MG63 (cell line): ENCODE data around the gene SNX25. TPM values are rescaled to one million over a fixed set of nuclear protein-coding genes. Genes with fewer than 3 reads are reported as not detected.
"Not testable (repeated sequence)": the region's sequence is repeated elsewhere in the genome, so short reads cannot be mapped to it uniquely, and the experiment has no call there.

ENCODE experiments used
- DNase-seq: peaks from one replicate; pipeline ENCODE4 v3.0.0-alpha.2; 2020
- H3K27me3 ChIP-seq: fragments of 250-450 bp; sonication (Bioruptor Pico); 2 replicates; pipeline ENCODE4 v1.5.1; 2020; ENCODE audit warnings: mild to moderate bottlenecking, moderate library complexity
- H3K36me3 ChIP-seq: fragments of 250-450 bp; sonication (Bioruptor Pico); 2 replicates; pipeline ENCODE4 v1.5.1; 2020; ENCODE audit warnings: mild to moderate bottlenecking, moderate library complexity
- H3K4me3 ChIP-seq: fragments of 250-450 bp; sonication (Bioruptor Pico); 2 replicates; pipeline ENCODE4 v1.5.1; 2020; ENCODE audit warnings: mild to moderate bottlenecking, moderate library complexity
- H3K9me3 ChIP-seq: fragments of 250-450 bp; sonication (Bioruptor Pico); 2 replicates; pipeline ENCODE4 v1.5.1; 2020; ENCODE audit warnings: mild to moderate bottlenecking, moderate library complexity
- total RNA-seq: library from RNA; depleted of rRNA; stranded (reverse); fragments of >200 nt; shearing (Covaris generic); gene quantifications from 2 replicates; pipeline ENCODE4 v1.2.3, GENCODE V29; 2014; ENCODE audit warnings: low replicate concordance

Gene SNX25
- total RNA-seq, 1 experiment from 2014 or later, result 8.2 TPM

GRCh38 chr4:185329879-185330510 is 120.6 kb downstream of the SNX25 start:
- not testable (repeated sequence) for H3K4me3 ChIP-seq, H3K36me3 ChIP-seq, H3K9me3 ChIP-seq, DNase-seq, H3K27me3 ChIP-seq

DNA sequence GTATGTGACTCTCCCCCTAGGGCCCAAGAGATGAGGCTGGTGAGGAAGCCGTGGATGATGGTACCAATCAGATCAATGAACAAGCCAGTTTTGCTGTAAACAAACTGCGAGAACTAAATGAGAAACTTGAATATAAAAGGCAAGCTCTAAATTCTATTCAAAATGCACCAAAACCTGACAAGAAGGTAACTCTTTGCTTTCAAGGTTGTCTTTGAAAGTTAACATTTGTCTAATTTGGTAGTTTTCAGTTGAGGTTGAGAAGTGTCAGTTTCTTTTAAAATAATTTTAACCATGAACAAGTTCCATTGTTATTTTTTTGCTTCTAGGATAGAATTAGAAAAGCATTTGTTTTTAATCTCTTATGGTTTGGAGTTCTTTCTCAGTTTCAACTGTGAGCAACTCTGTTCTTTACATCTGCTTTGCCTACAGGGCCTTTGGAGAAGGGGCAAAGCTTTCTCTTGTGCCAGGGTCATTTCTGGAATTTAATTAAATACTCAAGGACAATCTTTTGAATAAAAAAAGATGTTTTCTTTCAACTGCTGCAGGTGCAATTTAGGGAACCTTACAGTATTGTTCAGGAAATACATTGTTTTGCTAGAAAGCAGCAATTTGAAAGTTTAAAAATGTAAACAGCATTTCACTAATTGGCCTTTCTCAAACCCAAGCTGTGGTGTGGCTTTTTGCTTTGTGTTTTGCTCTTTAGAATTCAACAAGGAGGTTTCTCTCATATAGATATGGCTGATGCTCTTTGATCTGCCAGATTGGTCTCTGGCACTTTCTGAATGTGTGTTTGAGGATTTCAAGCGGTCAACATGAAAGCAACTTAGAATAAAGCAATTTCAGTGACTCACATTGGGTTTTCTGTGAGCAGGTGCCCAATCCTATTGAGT is 123.4 kb downstream of the SNX25 start:
- H3K9me3 ChIP-seq, result no peaks in the 10 kb centered on the region
- no peaks in the 10 kb centered on the region for H3K36me3 ChIP-seq
- H3K4me3 ChIP-seq, result no peak overlapping the region
- no peaks in the 10 kb centered on the region for H3K27me3 ChIP-seq
- no peak for DNase-seq

DNA sequence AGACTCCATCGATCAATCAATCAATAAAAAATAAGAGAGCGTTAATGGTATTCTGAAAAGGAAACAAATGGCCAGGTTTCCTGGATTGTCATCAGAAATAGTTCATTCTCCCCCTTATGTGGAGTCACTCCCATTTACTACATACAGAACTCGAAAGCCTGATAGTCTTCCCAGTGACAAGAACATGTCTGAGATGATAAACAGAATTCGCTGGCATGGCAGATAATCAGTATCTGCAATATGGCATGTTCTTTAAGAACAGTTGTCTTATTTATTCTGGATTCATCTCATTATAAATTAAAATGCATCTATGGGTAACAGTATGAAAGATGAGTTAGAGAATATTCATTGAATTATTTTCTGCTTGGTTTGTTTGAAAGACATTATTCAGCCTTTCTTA is 124.9 kb downstream of the SNX25 start:
- H3K27me3 ChIP-seq, result no peaks in the 10 kb centered on the region
- H3K9me3 ChIP-seq, result peaks cover 3% of the 10 kb centered on the region; the same call in 1 of the 2 replicates
- DNase-seq, result no peak
- H3K36me3 ChIP-seq, result no peaks in the 10 kb centered on the region
- no peak overlapping the region for H3K4me3 ChIP-seq

GRCh38 chr4:185335579-185335978 is 126.2 kb downstream of the SNX25 start:
- no peak for DNase-seq
- no peaks in the 10 kb centered on the region for H3K27me3 ChIP-seq
- H3K36me3 ChIP-seq, result no peaks in the 10 kb centered on the region
- peaks cover 3% of the 10 kb centered on the region; the same call in 1 of the 2 replicates for H3K9me3 ChIP-seq
- H3K4me3 ChIP-seq, result no peak overlapping the region

DNA sequence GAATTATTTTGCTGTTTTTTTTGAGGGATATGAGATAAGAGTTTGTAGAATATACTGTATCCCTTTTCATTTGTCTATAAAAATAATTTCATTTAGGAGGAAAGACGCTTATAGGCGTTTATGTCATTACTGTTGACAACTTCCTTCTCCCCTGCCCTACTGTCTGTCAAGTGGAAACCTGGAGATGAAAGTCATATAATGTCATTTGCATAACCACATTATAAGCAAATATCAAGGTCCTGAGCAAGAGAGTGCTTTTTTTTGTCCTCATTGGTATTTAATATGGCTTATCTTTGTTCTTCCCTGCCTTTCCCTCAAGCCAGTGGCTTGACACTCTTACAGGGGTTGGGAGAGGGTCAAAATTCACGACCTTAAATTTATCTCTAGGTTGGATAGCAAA is 130.5 kb downstream of the SNX25 start:
- H3K4me3 ChIP-seq, result no peak overlapping the region
- H3K27me3 ChIP-seq, result no peaks in the 10 kb centered on the region
- no peak for DNase-seq
- no peaks in the 10 kb centered on the region for H3K36me3 ChIP-seq
- H3K9me3 ChIP-seq, result peaks cover 3% of the 10 kb centered on the region; the same call in 1 of the 2 replicates

- no peaks in the 10 kb centered on the region for H3K27me3 ChIP-seq
- no peak overlapping the region for H3K4me3 ChIP-seq
- peaks cover 3% of the 10 kb centered on the region; the same call in 1 of the 2 replicates for H3K9me3 ChIP-seq
- no peaks in the 10 kb centered on the region for H3K36me3 ChIP-seq
- DNase-seq, result no peak
Measured at GRCh38 chr4:185341377-185341776, 132.0 kb downstream of the SNX25 start.

- H3K36me3 ChIP-seq, result no peaks in the 10 kb centered on the region
- no peak for DNase-seq
- no peaks in the 10 kb centered on the region for H3K27me3 ChIP-seq
- H3K4me3 ChIP-seq, result no peak overlapping the region
- H3K9me3 ChIP-seq, result peaks cover 3% of the 10 kb centered on the region; the same call in 1 of the 2 replicates
Measured at GRCh38 chr4:185341841-185342240, 132.4 kb downstream of the SNX25 start.

GRCh38 chr4:185343726-185344581 is 134.6 kb downstream of the SNX25 start:
- Histone ChIP-seq H3K27me3 (no peaks in the 10 kb centered on the region), H3K4me3 (no peak overlapping the region), H3K9me3 (no peaks in the 10 kb centered on the region), H3K36me3 (no peaks in the 10 kb centered on the region)
- peak; percentile 10 for DNase-seq

GRCh38 chr4:185344743-185345538 is 135.5 kb downstream of the SNX25 start:
- no peaks in the 10 kb centered on the region for H3K9me3 ChIP-seq
- H3K27me3 ChIP-seq, result no peaks in the 10 kb centered on the region
- no peaks in the 10 kb centered on the region for H3K36me3 ChIP-seq
- DNase-seq, result peak; percentile 2
- no peak overlapping the region for H3K4me3 ChIP-seq

- H3K4me3 ChIP-seq, result no peak overlapping the region
- DNase-seq, result no peak
- no peaks in the 10 kb centered on the region for H3K27me3 ChIP-seq
- H3K36me3 ChIP-seq, result no peaks in the 10 kb centered on the region
- H3K9me3 ChIP-seq, result no peaks in the 10 kb centered on the region
Measured at GRCh38 chr4:185346975-185347601, 137.7 kb downstream of the SNX25 start.

- Histone ChIP-seq H3K36me3 (no peaks in the 10 kb centered on the region), H3K27me3 (no peaks in the 10 kb centered on the region), H3K4me3 (no peak overlapping the region), H3K9me3 (no peaks in the 10 kb centered on the region)
- no peak for DNase-seq
Measured at GRCh38 chr4:185351691-185352090, 142.3 kb downstream of the SNX25 start.

- Histone ChIP-seq H3K36me3 (no peaks in the 10 kb centered on the region), H3K4me3 (no peak overlapping the region), H3K9me3 (no peaks in the 10 kb centered on the region), H3K27me3 (no peaks in the 10 kb centered on the region)
- no peak for DNase-seq
Measured at GRCh38 chr4:185352202-185352601, 142.8 kb downstream of the SNX25 start.

DNA sequence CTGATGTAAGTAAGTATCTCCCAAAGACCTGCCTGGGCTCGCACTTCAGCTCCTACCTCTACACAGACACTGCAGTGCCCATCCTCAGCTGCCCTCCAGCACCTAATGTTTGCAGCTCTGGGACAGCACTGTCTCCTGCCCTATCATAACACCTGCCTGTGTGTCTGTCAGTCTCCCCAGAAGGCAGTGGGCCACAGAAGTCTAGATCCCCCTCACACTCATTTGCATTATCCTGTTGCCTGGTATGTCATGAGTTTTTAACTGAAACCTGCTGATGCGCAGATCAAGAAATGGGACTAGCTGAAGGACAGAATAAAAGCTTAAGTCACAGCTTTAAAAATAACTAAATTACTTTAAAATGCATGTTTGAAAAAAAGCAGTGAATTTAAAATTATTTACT is 143.3 kb downstream of the SNX25 start:
- H3K27me3 ChIP-seq, result no peaks in the 10 kb centered on the region
- no peak overlapping the region for H3K4me3 ChIP-seq
- no peaks in the 10 kb centered on the region for H3K9me3 ChIP-seq
- no peak for DNase-seq
- H3K36me3 ChIP-seq, result no peaks in the 10 kb centered on the region

DNA sequence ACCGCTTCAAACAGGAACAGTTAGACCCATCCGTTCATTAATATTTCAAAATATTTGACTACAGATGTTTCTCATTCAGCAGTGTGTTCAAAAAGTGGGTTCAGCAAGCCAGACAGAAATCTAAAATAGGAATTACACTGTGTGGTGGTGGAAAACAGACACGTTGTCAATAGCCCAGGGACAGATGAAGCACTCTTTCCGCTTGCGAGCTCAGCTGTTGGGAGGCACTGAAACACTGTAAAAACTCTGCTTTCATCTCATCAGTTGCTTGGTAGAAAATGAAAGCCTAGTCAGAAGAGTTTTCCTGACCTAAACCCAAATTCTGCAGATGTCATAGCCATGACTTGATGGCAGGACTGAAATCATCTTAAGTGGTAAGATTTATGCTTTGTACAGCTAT is 147.8 kb downstream of the SNX25 start:
- Histone ChIP-seq H3K27me3 (no peaks in the 10 kb centered on the region), H3K4me3 (no peak overlapping the region), H3K9me3 (no peaks in the 10 kb centered on the region), H3K36me3 (no peaks in the 10 kb centered on the region)
- no peak for DNase-seq

GRCh38 chr4:185357733-185358440 is 148.5 kb downstream of the SNX25 start:
- H3K9me3 ChIP-seq, result no peaks in the 10 kb centered on the region
- H3K4me3 ChIP-seq, result no peak overlapping the region
- DNase-seq, result no peak
- H3K27me3 ChIP-seq, result no peaks in the 10 kb centered on the region
- no peaks in the 10 kb centered on the region for H3K36me3 ChIP-seq
